Mononuclear cell (primary cell): ENCODE results near the gene SLC25A34. TPM values are rescaled to one million over a fixed set of nuclear protein-coding genes. Genes with fewer than 3 reads are reported as not detected.

Source experiments
- H3K27me3 ChIP-seq: 2 replicates; pipeline ENCODE4 v1.6.0; 2011; ENCODE audit warnings: low read length, control low read depth; ENCODE audit not compliant: insufficient read depth
- H3K4me1 ChIP-seq: 2 replicates; pipeline ENCODE4 v1.5.1; 2011; ENCODE audit warnings: mild to moderate bottlenecking, low read length, control low read depth; ENCODE audit not compliant: insufficient read depth
- H3K4me3 ChIP-seq: 2 replicates; pipeline ENCODE4 v1.5.1; 2011; ENCODE audit warnings: mild to moderate bottlenecking, low read length, moderate library complexity
- H3K9me3 ChIP-seq: 2 replicates; pipeline ENCODE4 v1.5.1; 2011; ENCODE audit warnings: low read depth, mild to moderate bottlenecking, control low read depth, low read length
- total RNA-seq: library from RNA; depleted of rRNA; stranded (reverse); fragments of >200 nt; gene quantifications from one replicate; pipeline ENCODE4 v1.2.3, GENCODE V29; 2012

The SLC25A34 gene
- total RNA-seq, 1 donor: 1.0 TPM

DNA sequence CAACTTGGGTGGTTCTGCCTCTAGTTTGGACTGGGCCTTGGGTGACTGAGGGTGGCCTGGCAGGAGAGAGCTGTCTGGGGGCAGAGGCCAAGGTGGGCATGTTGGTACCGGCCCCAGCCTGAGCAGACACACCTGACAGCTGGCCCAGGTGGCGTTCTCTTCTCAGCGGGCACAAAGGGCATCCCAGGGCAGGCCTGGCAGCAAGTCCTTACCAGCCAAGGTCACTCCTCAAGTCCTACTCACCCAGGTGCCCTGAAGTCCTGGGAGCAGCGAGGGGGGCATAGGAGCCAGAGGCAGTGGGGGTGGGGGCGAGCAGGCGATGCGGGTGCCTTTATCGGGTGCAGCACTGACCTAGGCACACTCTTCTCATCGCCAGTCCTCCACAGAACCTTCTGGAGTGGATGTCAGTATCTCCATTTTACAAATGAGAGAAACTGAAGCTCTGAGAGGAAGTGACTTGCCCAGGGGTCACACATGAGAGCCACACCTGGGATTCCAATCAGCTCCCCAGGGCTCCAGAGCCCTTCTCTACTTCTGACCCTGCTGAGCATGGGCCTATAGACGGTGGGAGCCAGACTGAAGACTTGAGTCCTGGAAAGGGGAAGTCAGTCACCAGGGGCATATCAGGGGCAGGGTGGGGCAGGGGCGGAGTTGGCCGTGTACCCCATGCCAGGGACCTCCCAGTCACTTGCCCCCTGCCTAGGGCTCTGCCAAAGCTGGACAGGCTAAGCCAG, 587 bp upstream of the SLC25A34 start:
- no peaks in the 10 kb centered on the region for H3K9me3 ChIP-seq
- H3K27me3 ChIP-seq: no peaks in the 10 kb centered on the region
- H3K4me3 ChIP-seq: no peak overlapping the region
- no peaks in the 10 kb centered on the region for H3K4me1 ChIP-seq

GRCh38 chr1:15736892-15737261, 819 bp downstream of the SLC25A34 start:
- Histone ChIP-seq H3K4me3 (no peak overlapping the region), H3K9me3 (no peaks in the 10 kb centered on the region), H3K4me1 (no peaks in the 10 kb centered on the region), H3K27me3 (no peaks in the 10 kb centered on the region)

DNA sequence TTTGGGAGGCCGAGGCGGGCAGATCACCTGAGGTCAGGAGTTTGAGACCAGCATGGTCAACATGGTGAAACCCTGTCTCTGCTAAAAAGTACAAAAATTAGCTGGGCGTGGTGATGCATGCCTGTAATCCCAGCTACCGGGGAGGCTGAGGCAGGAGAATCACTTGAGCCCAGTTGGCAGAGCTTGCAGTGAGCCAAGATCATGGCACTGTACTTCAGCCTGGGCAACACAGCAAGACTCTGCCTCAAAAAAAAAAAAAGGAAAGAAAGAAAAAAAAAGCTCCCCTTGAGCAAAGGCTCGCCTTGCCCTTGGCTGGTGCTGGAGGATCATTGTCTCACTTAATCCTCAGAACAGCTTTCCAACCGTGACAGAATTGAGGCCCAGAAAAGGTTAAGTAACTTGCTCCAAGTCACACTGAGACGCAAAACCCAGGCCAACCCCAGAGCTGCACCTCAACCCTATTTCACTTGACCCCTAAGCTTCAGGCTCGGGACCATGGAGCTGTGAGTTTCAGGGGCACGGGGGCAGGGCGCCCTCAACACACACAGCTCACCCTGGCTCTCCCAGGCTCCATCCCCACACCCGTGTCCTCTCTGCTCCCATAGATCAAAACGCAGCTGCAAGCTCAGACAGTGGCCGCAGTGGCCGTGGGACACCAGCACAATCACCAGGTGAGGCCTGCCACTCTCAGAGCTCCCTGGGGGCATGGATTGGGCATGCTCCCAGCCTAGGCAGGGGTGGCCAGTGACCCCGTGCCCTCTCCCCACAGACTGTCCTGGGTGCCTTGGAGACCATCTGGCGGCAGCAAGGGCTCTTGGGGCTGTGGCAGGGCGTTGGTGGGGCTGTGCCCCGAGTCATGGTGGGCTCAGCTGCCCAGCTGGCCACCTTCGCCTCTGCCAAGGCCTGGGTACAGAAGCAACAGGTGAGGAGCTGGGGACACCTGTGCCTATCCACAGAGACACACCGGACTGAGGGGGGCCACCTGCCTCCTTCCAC, 1.6 kb downstream of the SLC25A34 start:
- H3K9me3 ChIP-seq: no peaks in the 10 kb centered on the region
- H3K4me3 ChIP-seq: no peak overlapping the region
- no peaks in the 10 kb centered on the region for H3K27me3 ChIP-seq
- H3K4me1 ChIP-seq: no peaks in the 10 kb centered on the region

DNA sequence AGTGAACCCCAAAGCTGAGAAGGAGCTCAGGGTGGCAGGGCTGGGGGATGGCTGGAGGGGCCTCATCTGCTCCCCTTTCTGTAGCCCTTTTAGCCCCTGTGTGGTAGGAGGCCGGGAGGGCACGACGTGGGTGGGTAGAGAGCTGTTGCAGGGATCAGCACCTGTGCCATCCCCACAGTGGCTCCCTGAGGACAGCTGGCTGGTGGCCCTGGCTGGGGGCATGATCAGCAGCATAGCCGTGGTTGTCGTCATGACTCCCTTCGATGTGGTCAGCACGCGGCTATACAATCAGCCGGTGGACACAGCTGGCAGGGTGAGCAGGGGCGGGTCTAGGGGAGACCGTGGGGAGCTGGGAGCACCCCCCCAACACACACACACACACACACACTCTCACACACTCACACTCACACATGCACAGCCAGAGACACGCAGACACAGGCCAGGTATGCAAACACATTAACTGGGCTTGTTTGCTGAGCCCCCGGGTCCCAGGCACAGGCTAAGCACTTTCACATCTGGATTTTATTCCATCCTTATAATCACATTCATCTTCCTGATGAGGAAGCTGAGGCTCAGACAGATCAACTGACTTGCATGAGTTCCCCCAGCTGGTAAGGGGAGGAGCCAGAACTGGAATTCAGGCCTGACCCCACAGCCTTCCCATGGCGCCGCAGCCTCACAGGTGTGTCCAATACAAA, 2.5 kb downstream of the SLC25A34 start:
- H3K4me3 ChIP-seq: no peak overlapping the region
- H3K27me3 ChIP-seq: no peaks in the 10 kb centered on the region
- no peaks in the 10 kb centered on the region for H3K9me3 ChIP-seq
- H3K4me1 ChIP-seq: no peaks in the 10 kb centered on the region

DNA sequence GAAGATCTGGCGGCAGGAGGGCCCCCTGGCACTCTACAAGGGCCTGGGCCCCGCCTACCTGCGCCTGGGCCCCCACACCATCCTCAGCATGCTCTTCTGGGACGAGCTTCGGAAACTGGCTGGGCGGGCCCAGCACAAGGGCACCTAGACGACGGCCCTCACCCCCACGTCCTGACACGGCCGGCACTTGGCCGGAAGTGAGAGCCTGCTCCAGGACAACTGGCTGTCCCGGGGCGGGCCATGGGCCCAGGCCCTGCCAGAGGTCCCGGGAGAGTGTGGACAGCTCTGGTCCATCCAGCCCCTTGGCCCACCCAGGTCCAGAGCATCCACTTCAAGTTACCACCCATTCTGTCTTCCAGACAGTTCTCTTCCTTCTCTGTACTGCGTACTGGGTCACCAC, 3.2 kb downstream of the SLC25A34 start:
- Histone ChIP-seq H3K4me1 (no peaks in the 10 kb centered on the region), H3K27me3 (no peaks in the 10 kb centered on the region), H3K4me3 (no peak overlapping the region), H3K9me3 (no peaks in the 10 kb centered on the region)

GRCh38 chr1:15739745-15740144, 3.7 kb downstream of the SLC25A34 start:
- no peaks in the 10 kb centered on the region for H3K9me3 ChIP-seq
- H3K27me3 ChIP-seq: no peaks in the 10 kb centered on the region
- no peak overlapping the region for H3K4me3 ChIP-seq
- H3K4me1 ChIP-seq: no peaks in the 10 kb centered on the region

GRCh38 chr1:15740924-15741850, 5.1 kb downstream of the SLC25A34 start:
- no peaks in the 10 kb centered on the region for H3K4me1 ChIP-seq
- H3K4me3 ChIP-seq: no peak overlapping the region
- no peaks in the 10 kb centered on the region for H3K9me3 ChIP-seq
- H3K27me3 ChIP-seq: no peaks in the 10 kb centered on the region

DNA sequence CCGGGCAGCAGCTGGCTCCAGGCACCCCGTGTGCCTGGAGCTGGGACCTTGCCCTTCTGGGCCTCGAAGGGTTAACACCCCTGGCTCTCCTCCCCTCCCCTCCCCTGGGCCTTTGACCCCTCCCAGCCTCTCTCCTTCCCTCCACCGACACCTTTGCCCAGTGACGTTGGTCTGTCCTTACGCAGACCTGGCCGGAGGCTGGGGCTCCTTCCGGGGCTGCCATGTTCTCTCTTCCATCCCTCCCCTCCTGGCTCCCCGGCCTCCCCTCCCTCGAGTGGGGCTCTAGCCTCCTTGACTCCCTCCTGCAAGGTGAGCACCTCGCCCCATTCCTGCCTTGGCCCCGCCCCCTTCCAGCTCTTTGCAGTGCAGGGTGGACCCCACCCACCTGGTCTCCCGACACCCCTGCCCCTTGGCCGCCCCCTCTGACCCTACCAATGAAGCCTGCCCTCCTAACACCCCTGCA, 6.3 kb downstream of the SLC25A34 start, which contains the start of gene TMEM82:
Gene TMEM82 (plus strand): TSS at position 161 of the 463 bp plus-strand sequence. CDS start 61 bp downstream, at position 222.
- H3K4me3 ChIP-seq: no peak within 1 kb of the TSS
- H3K27me3 ChIP-seq: no peaks in the 10 kb centered on the region
- no peaks in the 10 kb centered on the region for H3K9me3 ChIP-seq
- no peaks in the 10 kb centered on the region for H3K4me1 ChIP-seq

GRCh38 chr1:15744122-15744679, 8.1 kb downstream of the SLC25A34 start:
- Histone ChIP-seq H3K9me3 (no peaks in the 10 kb centered on the region), H3K27me3 (no peaks in the 10 kb centered on the region), H3K4me1 (no peaks in the 10 kb centered on the region), H3K4me3 (no peak overlapping the region)

- H3K27me3 ChIP-seq: no peaks in the 10 kb centered on the region
- H3K9me3 ChIP-seq: no peaks in the 10 kb centered on the region
- no peak overlapping the region for H3K4me3 ChIP-seq
- H3K4me1 ChIP-seq: no peaks in the 10 kb centered on the region
Measured at GRCh38 chr1:15747378-15747777, 11.3 kb downstream of the SLC25A34 start.

- Histone ChIP-seq H3K9me3 (no peaks in the 10 kb centered on the region), H3K27me3 (no peaks in the 10 kb centered on the region), H3K4me1 (no peaks in the 10 kb centered on the region), H3K4me3 (no peak overlapping the region)
Measured at GRCh38 chr1:15748264-15748663, 12.2 kb downstream of the SLC25A34 start.

GRCh38 chr1:15748690-15749398, 12.8 kb downstream of the SLC25A34 start:
- Histone ChIP-seq H3K9me3 (no peaks in the 10 kb centered on the region), H3K4me3 (no peak overlapping the region), H3K4me1 (no peaks in the 10 kb centered on the region), H3K27me3 (no peaks in the 10 kb centered on the region)
